Measurements from ENCODE around the gene GDF11.

Gene GDF11

DNA sequence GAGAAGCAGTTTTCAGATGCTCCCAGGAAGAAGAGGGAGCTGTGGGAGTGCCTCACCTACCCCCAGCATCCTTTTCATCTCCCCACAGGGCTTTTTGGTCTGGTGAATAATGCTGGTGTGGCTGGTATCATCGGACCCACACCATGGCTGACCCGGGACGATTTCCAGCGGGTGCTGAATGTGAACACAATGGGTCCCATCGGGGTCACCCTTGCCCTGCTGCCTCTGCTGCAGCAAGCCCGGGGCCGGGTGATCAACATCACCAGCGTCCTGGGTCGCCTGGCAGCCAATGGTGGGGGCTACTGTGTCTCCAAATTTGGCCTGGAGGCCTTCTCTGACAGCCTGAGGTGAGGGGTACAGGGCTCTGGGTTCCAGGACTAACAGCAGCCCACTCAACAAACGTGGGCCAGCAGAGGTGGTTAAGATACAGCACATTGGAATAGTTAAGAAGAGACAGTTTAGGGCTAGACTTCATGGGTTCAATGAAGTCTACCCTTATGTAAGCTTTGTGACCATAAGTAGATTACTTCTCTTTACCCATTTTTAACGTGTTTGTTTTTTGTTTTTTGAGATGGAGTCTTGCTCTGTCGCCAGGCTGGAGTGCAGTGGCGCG, 21.2 kb upstream of the GDF11 start:
- intact Hi-C loops (cut with DNase I) = loop anchor here (5.0 kb wide), 1 partner anchor 59 kb away; no protein-coding TSS in a partner anchor
- peak in 3 of 10 donors; percentile 32 to 63 (median 54) for DNase-seq

DNA sequence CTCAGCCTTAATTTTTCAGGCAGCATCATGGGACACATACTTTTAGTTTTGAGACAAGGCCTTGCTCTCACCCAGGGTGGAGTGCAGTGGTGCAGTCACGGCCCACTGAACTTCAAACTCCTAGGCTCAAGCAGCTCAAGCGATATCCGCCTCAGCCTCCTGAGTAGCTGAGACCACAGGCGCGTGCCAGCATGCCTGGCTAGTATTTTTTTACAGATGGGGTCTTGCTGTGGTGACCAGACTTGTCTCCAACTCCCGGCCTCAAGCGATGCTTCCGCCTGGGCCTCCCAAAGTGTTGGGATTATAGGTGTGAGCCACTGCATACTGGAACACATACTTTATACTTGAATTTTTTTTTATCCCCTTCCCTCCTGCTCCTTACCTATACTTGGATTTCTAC, 20.0 kb upstream of the GDF11 start:
- peak in 1 of 10 donors; percentile 43 for DNase-seq
- intact Hi-C loops (cut with DNase I) = loop anchor here (5.0 kb wide), 1 partner anchor 61 kb away; no protein-coding TSS in a partner anchor

DNA sequence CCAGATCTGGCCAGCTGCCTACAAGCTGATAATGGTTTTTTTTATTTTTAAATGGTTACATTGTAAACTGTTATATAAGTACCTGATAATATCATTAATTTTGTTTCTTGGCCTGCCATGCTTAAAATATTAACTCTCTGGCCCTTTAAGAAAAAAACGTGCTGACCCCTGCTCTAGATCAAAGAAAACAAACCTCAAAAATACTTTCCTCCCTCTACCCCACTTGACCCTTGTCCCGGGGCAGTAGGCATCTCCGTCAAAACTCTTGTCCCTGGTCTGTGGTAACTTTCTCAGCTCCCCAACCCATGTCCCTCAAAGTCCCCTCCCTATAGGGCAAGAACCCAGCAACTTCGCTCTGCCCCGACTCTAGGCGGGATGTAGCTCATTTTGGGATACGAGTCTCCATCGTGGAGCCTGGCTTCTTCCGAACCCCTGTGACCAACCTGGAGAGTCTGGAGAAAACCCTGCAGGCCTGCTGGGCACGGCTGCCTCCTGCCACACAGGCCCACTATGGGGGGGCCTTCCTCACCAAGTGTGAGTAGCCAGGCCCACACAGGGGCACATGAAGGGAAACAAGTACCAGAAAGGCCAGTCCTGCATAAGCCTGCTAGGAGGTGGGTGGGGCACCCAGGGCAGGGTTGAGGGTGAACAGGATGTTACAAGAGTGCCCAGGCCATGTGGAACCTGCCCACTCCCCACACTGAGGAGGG, 19.3 kb upstream of the GDF11 start:
- DNase-seq = peak in 2 of 10 donors; percentile 44 to 73
- intact Hi-C loops (cut with DNase I) = loop anchor here (5.0 kb wide), 1 partner anchor 61 kb away; no protein-coding TSS in a partner anchor

DNA sequence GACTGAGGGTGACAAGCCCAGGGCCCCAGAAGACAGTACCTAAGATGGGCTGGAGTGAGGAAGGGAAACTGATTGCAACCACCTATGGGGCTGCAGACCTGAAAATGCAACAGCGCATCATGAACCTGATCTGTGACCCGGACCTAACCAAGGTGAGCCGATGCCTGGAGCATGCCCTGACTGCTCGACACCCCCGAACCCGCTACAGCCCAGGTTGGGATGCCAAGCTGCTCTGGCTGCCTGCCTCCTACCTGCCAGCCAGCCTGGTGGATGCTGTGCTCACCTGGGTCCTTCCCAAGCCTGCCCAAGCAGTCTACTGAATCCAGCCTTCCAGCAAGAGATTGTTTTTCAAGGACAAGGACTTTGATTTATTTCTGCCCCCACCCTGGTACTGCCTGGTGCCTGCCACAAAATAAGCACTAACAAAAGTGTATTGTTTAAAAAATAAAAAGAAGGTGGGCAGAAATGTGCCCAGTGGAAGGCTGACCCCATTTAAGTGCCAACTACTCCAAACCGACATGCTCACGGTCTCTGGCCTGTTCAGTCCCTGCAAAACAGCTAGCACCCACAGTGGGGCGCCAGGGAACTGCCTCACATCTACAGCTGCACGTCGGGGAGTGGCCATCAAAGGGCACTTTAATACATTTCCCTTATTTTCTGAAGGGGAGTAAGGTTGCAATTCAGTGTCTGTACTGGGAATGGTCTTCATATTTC, 18.5 kb upstream of the GDF11 start:
- intact Hi-C loops (cut with DNase I) = loop anchor here (5.0 kb wide), 1 partner anchor 62 kb away; no protein-coding TSS in a partner anchor
- DNase-seq = peak in 9 of 10 donors; percentile 61 to 96 (median 72)

DNA sequence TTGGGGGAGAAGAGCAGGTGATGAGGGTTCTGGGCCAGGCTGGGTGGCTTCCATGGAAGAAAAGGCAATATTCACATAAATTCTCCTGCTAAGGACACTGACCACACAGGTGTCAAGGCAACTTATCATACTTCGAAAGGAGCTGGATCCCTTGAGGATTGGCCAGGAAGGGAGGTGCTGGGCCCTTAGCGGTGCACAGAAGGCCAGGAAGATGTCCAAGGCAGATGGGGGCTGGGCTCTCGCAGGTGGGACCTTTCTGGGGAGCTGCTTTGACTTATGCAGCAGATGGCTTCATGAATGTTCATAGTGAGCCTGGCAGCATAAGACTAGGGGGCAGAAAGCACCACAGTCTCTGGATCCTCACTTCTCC, 18.0 kb upstream of the GDF11 start:
- peak in 2 of 10 donors; percentile 41 to 66 for DNase-seq
- intact Hi-C loops (cut with DNase I) = loop anchor here (5.0 kb wide), 1 partner anchor 63 kb away; no protein-coding TSS in a partner anchor

DNA sequence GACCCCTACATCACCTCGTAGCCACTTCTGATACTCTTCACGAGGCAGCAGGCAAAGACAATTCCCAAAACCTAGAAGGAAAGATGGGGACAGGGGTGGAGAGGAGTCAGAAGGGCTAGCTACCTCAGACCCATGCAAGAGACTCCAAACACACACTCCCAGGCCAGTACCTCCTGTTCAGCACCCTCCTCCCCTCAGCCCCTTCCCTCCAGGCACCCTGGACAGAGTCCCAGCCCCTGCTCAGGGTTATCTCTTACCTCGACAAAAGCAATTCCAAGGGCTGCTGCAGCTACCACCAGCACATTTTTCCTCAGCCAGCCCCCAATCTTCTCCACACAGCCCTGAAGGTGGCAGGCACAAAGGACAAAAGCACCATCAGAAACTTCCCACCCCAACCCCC, 17.4 kb upstream of the GDF11 start:
- intact Hi-C loops (cut with DNase I) = no loop called here
- DNase-seq = peak in 1 of 10 donors; percentile 58

DNA sequence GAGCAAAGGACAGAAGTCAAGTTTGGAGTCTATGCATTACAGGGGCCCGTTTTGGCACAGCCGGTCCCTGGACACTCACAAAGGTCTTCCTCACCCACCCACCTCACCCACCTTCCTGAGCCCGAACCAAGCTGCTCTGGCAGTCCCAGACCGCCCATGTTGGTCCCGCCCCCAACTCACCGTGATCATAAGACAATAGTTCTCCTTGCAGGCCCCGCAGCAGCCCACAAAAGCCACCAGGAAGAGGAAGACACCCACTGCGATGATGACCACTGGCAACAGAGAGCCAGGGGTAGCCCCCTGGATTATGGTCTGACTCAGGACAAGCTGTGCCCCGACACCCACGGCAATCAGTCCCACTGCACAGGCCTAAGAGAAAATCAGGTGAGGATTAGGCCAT, 16.0 kb upstream of the GDF11 start:
- intact Hi-C loops (cut with DNase I) = no loop called here
- peak in 1 of 10 donors; percentile 83 for DNase-seq

DNA sequence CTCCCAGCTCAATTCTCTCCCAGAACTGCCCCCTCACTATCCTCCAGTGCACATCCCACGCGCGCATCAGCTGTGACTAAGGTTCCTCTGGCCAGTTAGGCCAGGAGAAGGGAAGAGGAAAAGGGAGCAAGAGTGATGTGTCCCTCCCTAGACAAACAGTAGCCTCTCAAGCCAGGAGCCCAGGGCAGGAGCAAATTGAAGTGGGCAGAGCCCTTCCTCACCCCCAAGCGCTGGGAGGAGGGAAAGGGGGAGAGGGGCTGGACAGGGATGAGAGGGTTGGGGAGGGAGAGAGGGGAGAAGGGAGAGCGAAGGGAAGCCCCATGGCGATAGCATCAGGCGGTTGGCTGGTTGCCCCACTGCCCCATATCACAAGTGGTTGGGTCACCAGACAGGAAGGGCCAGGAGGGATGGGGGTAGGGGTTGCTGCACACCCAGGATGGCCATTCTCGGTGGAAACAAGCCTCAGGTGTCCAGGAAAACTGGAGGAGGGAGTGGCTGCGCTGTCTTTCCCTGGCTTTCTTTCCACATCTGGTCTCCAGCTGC, 15.2 kb upstream of the GDF11 start:
- intact Hi-C loops (cut with DNase I) = no loop called here
- peak in 2 of 10 donors; percentile 42 to 87 for DNase-seq

DNA sequence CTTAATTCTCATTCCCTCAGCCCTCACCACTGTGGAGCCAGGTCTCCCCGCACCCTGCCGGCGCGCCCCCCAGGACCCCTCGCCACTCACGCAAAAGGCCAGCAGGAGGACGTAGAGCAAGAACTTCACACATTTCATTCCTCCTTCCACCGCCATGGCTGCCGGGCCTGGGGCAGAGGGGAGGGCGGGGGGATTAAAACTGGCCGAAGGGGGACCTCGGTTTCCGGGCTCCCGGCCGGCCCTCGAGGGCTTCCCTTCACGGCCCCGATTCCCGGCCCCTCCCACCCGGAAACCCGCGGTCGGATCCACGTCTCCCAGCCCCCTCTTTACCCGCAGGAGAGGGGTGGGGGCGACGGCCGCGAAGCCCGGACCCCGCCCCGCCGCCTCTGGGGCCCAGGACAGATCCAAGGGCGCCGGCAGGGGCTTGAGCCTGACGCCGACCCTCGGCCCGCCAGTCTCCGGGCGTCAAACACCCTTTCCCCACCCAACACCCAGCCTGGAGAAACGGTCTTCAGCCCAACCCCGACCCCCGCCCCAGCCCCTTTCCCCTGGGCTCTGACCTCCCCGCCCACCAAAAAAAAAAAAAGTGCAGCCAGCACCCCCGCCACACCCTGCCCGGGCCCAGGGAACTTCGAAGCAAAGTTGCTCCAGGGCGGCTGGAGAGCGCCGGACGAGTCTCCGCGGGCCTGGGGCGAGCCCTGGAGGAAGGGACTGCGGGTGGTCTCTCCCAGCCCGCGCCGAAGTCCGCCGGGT, 14.6 kb upstream of the GDF11 start:
- DNase-seq = peak; percentile 69 to 93 (median 74)
- intact Hi-C loops (cut with DNase I) = no loop called here

DNA sequence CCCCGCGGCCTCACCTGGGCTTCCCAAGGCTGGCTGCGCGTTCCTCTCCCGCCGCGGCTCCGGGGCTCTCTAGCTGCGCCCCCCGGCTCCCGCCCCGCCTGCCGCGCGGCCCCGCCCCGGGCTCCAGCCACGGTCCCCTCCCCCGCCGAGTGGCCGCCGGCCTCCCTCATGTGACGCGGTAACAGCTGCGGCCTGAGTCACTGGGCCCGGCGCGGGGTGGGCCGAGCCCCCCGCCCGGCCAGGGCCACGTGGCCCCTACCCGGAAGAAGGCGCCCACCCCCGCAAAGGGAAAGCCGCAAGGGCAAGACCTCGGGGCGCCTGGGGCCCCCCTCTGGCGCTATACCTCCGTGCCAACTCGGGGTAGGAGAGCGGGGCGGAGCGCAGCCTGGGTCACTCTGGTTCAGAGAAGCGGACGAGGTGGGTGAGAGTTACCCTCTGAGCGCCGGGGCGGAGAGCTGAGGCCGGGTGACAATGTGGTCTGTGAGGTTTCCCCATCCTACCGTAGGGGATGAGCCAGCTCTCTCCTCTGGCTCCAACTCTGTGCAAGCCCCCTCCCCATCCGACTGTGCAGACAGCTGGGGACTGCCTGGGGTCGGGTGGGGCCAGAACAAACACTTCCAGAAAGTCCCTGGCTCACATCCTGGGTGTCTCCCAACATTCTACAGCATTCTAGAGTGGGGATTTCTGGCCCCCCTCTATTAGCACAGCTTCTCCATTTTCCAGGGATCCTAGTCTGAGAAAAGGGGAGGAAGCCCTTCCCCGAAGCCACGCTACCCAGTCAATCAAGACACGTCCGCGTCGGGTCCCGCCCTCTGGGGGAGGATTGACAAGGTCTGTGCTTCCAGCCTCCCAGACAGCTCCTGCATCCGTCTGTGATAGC, 13.7 kb upstream of the GDF11 start, which contains the start of gene CD63:
Gene CD63, minus strand, starts transcription at position 71 of the 880 bp plus-strand sequence. CDS start 668 bp downstream, outside the sequence.
- peak; percentile 86 to 99 (median 92) for DNase-seq
- intact Hi-C loops (cut with DNase I) = no loop called here

DNA sequence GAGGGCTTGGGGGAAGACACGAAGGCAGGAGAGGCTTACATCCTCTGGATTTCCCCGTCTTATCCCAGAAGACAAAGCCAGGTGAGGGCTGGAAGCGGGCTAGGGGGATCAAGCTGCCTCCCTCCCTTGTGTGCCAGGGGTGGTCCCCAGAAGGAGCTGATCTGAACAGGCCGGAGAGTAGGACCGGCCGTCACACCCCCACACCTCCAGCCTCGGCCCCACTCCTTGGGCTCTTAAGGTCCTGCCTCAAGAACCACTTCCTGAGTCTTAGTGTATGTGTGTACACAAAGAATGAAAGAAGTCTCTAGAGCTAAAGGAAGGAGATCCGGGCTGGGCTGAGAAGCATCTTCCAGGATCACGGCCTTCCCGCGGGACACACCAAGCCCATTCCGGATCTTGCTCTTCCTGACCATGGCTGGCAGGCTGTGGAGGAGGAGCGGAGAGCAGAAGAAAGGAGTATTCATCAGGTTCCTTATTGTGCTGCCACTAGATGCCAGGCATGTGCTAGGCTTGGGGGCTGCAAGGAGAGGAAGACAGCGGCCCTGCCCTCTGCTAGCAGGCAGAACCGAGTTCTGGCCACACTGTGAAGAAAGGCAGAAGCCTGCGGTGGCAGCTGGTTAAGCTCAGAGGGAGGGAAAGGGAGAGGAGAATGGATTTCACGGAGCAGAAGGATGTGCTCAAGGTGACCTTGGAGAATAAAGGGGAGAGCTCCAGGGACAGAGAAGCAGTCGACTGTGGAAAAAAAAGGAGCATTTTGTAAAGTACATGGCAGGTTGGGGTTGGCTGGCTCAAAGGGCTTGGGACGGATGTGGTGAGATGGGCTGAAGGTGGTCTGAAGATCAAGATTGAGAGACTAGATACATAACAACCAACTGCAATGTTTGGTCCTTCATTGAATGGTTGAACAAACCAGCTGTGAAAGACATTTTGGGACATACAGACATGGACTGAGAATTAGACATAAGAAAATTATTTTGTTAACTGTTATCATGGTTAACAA, 12.8 kb upstream of the GDF11 start:
- peak in 9 of 10 donors; percentile 53 to 95 (median 66) for DNase-seq
- intact Hi-C loops (cut with DNase I) = no loop called here

DNA sequence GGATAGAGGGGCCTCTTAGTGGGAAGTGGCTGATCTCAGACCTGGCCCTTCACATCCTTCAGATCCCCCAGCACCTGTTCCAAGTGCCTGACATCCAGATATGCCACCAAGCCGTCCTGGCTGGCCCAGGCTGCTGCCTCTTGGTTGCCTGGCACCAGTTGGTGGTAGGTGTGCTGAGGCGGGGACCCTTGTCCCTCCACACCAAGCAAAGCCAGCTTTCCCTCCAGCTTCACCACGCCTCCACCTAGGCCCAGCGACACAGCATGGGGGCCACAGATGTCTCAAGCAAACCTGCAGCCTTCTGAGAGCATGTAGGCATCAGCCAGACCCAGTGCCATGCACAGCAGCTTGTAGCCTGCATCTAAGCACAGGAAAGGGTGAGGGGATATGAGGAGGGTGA, 10.6 kb upstream of the GDF11 start:
- DNase-seq = peak in 1 of 10 donors; percentile 67

DNA sequence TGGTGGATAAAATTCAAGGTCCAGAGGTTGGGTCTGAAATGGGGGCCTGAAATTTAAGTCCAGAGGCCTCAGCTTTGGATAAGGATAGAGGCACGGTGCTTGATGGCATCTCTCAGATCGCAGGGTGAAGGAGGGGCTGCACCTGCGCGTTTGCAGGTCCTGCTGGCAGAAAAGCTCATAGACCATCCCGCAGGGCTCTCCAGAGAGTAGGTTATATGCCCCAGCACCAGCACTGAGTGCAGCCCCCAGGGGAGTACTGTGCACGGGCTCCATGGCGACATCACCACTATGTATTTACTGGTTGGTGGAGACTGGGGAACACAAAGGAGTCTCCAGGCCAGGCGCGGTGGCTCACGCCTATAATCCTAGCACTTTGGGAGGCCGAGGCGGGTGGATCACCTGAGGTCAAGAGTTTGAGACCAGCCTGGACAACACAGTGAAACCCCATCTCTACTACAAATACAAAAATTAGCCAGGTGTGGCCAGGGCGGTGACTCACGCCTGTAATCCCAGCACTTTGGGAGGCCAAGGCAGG, 9.8 kb upstream of the GDF11 start:
- intact Hi-C loops (cut with DNase I) = no loop called here

More for the DNA sequence above, 10.6 kb upstream of the GDF11 start:
- intact Hi-C loops (cut with DNase I) = no loop called here

DNA sequence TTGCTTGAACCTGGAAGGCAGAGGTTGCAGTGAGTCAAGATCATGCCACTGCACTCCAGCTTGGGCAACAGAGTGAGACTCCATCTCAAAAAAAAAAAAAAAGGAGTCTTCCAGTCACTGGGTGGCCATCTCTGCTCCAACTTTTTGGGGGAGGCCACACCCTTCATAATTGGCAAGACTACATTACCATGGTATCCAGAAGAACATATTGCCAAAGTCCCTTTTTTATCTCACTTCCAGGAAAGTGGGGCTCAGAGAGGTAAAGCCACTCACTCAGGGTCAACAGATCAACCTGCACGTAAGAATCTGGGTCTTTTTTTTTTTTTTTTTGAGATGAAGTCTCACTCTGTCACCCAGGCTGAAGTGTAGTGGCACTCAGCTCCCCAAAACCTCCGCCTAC, 9.1 kb upstream of the GDF11 start:
- DNase-seq = no peak
- intact Hi-C loops (cut with DNase I) = no loop called here

More for the DNA sequence above, 9.8 kb upstream of the GDF11 start:
- peak in 1 of 10 donors; percentile 55 for DNase-seq

DNA sequence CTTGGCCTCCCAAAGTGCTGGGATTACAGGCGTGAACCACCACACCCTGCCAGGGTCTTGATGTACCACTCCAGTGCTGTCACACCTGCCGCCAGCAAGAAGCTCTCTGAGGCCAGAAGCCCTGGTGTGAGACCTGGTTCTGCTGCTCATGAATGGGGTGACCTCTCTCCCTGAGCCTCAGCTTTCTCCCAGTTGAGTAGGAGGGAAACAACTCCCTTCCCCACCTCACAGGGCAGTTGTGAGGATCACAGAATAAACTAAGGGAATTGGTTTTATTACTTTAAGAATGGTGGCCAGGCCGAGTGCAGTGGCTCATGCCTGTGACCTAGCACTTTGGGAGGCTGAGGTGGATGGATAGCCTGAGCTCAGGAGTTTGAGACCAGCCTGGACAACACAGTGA, 8.3 kb upstream of the GDF11 start:
- intact Hi-C loops (cut with DNase I) = no loop called here
- DNase-seq = peak in 1 of 10 donors; percentile 41

DNA sequence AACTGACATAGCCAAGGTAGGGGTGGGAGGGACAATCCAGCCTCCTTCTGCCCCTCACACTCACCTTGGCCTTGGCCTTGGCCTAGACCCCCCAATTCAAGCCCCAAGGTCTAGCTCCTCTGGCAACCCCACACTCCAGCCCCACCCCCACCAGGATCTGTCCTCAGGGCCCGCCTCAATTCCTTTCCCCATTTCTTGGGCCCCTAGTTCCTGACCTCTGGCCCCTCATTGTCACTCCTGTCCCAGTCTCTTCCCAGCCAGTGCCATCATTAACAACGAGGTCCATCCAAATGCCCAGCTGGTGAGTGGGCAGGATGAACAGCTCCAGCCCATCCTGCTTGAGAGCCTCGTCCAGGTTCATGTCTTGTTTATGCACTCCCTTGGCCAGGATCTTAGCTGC, 6.8 kb upstream of the GDF11 start:
- intact Hi-C loops (cut with DNase I) = loop anchor here (2.0 kb wide), 1 partner anchor 77 kb away; no protein-coding TSS in a partner anchor
- DNase-seq = peak in 1 of 10 donors; percentile 62

Measured in posterior cingulate gyrus (tissue), 11 donors.